ENCODE results near the gene NRDE2.

NRDE2 gene

GRCh38 chr14:90297876-90298629, 33.7 kb downstream of the NRDE2 start:
- no peak for DNase-seq

GRCh38 chr14:90296641-90297040, 35.1 kb downstream of the NRDE2 start:
- DNase-seq: no peak

GRCh38 chr14:90295870-90296516, 35.7 kb downstream of the NRDE2 start:
- no peak for DNase-seq

- DNase-seq: no peak
These were observed 36.9 kb downstream of the NRDE2 start for GRCh38 chr14:90294872-90295271.

- no peak for DNase-seq
These were observed 37.7 kb downstream of the NRDE2 start for GRCh38 chr14:90293766-90294730.

- DNase-seq: no peak
These were observed 40.0 kb downstream of the NRDE2 start for GRCh38 chr14:90291699-90292098.

GRCh38 chr14:90290337-90291011, 41.3 kb downstream of the NRDE2 start:
- no peak for DNase-seq

GRCh38 chr14:90288651-90289355, 42.9 kb downstream of the NRDE2 start:
- no peak for DNase-seq

- DNase-seq: no peak
These were observed 44.0 kb downstream of the NRDE2 start for GRCh38 chr14:90287791-90288190.

GRCh38 chr14:90281756-90282155, 50.0 kb downstream of the NRDE2 start:
- no peak for DNase-seq

GRCh38 chr14:90281261-90281660, 50.5 kb downstream of the NRDE2 start:
- DNase-seq: no peak

- no peak for DNase-seq
These were observed 51.6 kb downstream of the NRDE2 start for GRCh38 chr14:90280096-90280495.

- DNase-seq: no peak
These were observed 53.3 kb downstream of the NRDE2 start for GRCh38 chr14:90278199-90279175.

GRCh38 chr14:90277581-90278198, 54.1 kb downstream of the NRDE2 start:
- DNase-seq: no peak

- DNase-seq: no peak
These were observed 54.9 kb downstream of the NRDE2 start for GRCh38 chr14:90276646-90277367.

- DNase-seq: no peak
These were observed 55.9 kb downstream of the NRDE2 start for GRCh38 chr14:90275820-90276219.

GRCh38 chr14:90275458-90275814, 56.3 kb downstream of the NRDE2 start:
- no peak for DNase-seq

GRCh38 chr14:90274808-90275457, 56.8 kb downstream of the NRDE2 start:
- DNase-seq: no peak

GRCh38 chr14:90274019-90274418, 57.7 kb downstream of the NRDE2 start:
- DNase-seq: no peak

Measured in CD4-positive, alpha-beta T cell treated with Interleukin-10 for 1 hour (primary cell).